ENCODE results near the gene DACT2.
"Not testable (repeated sequence)": the region's sequence is repeated elsewhere in the genome, so short reads cannot be mapped to it uniquely, and the experiment has no call there.

The DACT2 gene

GRCh38 chr6:168320634-168321033 lies 1.1 kb upstream of the DACT2 start:
- DNase-seq (ENCODE audit: low spot score), result no peak

- no peak for DNase-seq (ENCODE audit: low spot score)
Measured at GRCh38 chr6:168318579-168319278, 848 bp downstream of the DACT2 start.

GRCh38 chr6:168318090-168318489 lies 1.5 kb downstream of the DACT2 start:
- DNase-seq (ENCODE audit: low spot score), result no peak

- DNase-seq (ENCODE audit: low spot score), result no peak
Measured at GRCh38 chr6:168315596-168315995, 4.0 kb downstream of the DACT2 start.

- DNase-seq (ENCODE audit: low spot score), result no peak
Measured at GRCh38 chr6:168314948-168315347, 4.6 kb downstream of the DACT2 start.

- DNase-seq (ENCODE audit: low spot score), result no peak
Measured at GRCh38 chr6:168314021-168314420, 5.6 kb downstream of the DACT2 start.

- no peak for DNase-seq (ENCODE audit: low spot score)
Measured at GRCh38 chr6:168313431-168314011, 6.1 kb downstream of the DACT2 start.

GRCh38 chr6:168312125-168312507 lies 7.5 kb downstream of the DACT2 start:
- DNase-seq (ENCODE audit: low spot score), result not testable (repeated sequence)

- no peak for DNase-seq (ENCODE audit: low spot score)
Measured at GRCh38 chr6:168311410-168312124, 8.0 kb downstream of the DACT2 start.

- no peak for DNase-seq (ENCODE audit: low spot score)
Measured at GRCh38 chr6:168310945-168311344, 8.6 kb downstream of the DACT2 start.

GRCh38 chr6:168310403-168310802 lies 9.2 kb downstream of the DACT2 start:
- no peak for DNase-seq (ENCODE audit: low spot score)

- no peak for DNase-seq (ENCODE audit: low spot score)
Measured at GRCh38 chr6:168309997-168310396, 9.6 kb downstream of the DACT2 start.

GRCh38 chr6:168309183-168309582 lies 10.4 kb downstream of the DACT2 start:
- no peak for DNase-seq (ENCODE audit: low spot score)

GRCh38 chr6:168308390-168309144 lies 11.0 kb downstream of the DACT2 start:
- DNase-seq (ENCODE audit: low spot score), result no peak

GRCh38 chr6:168307695-168308021 lies 11.9 kb downstream of the DACT2 start:
- no peak for DNase-seq (ENCODE audit: low spot score)

GRCh38 chr6:168307015-168307694 lies 12.4 kb downstream of the DACT2 start:
- no peak for DNase-seq (ENCODE audit: low spot score)

- no peak for DNase-seq (ENCODE audit: low spot score)
Measured at GRCh38 chr6:168305863-168306262, 13.7 kb downstream of the DACT2 start.

GRCh38 chr6:168305096-168305749 lies 14.4 kb downstream of the DACT2 start:
- DNase-seq (ENCODE audit: low spot score), result no peak

GRCh38 chr6:168304752-168305015 lies 14.9 kb downstream of the DACT2 start:
- DNase-seq (ENCODE audit: low spot score), result no peak

GRCh38 chr6:168303982-168304751 lies 15.4 kb downstream of the DACT2 start:
- DNase-seq (ENCODE audit: low spot score), result no peak

GRCh38 chr6:168302534-168302933 lies 17.0 kb downstream of the DACT2 start:
- no peak for DNase-seq (ENCODE audit: low spot score)

All from activated CD4-positive, alpha-beta T cell treated with anti-CD3 and anti-CD28 coated beads, Interleukin-2, Interleukin-4, amounts not matched to agents 100 ng/mL and 50 ng/mL, durations not matched to agents 16 hours and 8 hours (primary cell).